Activated CD4-positive, alpha-beta T cell treated with anti-CD3 and anti-CD28 coated beads, Interleukin-2, amount 50 U/mL, for 24 hours (primary cell): ENCODE data around the gene RBM15.

Experiments used
- DNase-seq, 2 donors: peaks; one replicate each; pipeline ENCODE4 v3.0.0-alpha.2; 2020; ENCODE audit warnings: low read depth in 1 of 2, low spot score in 1 of 2

The RBM15 gene

GRCh38 chr1:110338886-110339406 is at the start of gene RBM15:
TSS of gene RBM15 (plus strand) at chr1:110339377. CDS start at chr1:110339406, 29 bp downstream.
- peak; percentile 82 to 99 for DNase-seq

- DNase-seq: no peak
These were observed 47.7 kb upstream of the RBM15 start for GRCh38 chr1:110291241-110292030.

GRCh38 chr1:110292031-110292741 is 47.0 kb upstream of the RBM15 start:
- no peak for DNase-seq

- no peak for DNase-seq
These were observed 45.5 kb upstream of the RBM15 start for GRCh38 chr1:110293601-110294104.

- DNase-seq: no peak
These were observed 44.9 kb upstream of the RBM15 start for GRCh38 chr1:110294308-110294707.

DNA sequence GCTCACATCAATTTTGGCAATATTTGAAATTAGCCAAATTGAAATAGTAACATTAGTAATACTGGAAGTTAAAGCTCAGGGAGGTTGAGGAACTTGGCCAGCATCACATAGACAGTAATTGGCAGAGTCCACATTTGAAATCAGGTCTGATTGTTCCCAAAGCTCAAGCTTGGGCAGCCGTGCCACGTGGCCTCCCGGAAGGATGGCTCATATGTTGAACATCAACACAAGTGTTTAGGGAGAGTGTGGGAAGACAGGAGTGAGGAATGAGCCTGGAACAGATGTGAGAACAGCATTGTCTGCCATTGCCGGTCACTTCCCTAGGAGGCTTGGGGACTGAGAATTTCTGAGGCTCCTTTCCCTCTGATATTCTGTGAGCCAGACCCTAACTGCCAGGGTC is 40.2 kb upstream of the RBM15 start:
- DNase-seq: no peak

DNA sequence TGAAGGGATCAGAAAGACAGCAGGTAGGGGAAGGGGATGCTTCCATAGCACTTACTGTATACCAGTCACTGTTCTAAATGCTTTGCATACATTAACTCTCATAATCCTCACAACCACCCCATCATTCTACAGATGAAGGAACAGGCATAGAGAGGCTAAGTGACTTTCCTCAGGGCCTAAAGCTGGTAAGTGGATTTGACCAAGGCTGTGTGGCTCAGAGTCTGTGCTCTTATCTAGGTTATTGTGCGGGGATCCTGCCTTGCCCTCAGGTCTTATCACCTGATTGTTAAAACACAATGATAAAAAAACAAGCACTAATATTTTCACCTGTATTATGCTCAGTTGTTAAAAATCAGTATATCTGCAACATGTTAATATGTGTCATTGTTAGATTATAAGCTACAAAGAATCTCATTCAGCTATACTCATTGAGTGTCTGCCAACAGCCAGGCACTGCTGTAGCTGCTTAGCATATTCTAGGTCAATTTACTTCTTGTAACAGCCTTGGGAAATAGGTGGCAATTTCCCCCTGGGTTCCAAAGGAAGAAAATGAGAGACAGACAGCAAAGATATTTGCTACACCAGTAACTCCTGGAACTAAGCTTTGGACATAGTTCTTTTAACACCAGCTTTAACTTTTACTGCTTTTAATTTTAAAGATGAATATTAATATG is 38.6 kb upstream of the RBM15 start:
- no peak for DNase-seq

DNA sequence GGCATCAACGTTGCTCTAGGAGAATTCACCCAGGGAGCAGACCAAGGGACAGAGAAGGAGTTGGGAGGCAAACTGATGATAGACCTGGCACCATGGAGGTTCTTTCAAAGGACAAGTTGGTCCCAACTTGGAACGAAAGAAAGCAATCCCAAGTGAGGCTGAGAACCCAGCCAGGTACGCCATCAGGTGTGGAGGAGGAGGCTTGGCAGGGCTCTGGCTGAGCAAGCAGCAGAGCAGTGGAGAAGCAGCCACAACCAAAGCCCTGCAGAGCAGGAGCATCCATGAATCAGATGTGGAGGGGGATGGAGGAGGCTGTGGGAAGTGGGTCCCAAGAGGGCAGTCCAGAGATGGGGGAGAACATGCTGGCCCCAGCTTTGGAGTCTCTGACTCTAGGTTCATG is 36.3 kb upstream of the RBM15 start:
- DNase-seq: no peak

DNA sequence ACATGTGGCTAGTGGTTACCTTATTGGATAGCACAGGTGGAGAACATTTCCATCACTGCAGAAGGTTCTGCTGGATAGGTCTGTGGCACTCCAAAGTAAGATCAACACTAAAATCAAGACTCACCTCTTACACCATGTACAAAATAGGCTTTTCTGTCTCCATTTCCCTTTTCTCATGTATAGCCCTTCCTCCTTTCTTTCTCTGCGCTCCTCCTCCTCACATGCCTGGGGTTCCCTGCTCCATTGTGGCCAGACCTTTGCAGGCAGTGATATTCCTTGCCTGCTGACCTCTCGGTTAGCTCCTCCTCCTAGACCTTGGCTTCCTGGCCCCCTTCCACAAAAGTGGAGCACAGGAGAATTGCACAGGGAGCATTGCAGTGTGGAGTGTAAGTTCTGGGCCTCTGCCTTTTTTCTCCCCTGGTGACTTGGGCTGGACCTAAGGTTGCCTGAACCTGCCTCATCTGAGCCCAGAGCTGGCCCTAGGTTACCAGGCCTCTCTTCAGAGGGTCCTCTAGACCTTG is 33.2 kb upstream of the RBM15 start:
- no peak for DNase-seq

DNA sequence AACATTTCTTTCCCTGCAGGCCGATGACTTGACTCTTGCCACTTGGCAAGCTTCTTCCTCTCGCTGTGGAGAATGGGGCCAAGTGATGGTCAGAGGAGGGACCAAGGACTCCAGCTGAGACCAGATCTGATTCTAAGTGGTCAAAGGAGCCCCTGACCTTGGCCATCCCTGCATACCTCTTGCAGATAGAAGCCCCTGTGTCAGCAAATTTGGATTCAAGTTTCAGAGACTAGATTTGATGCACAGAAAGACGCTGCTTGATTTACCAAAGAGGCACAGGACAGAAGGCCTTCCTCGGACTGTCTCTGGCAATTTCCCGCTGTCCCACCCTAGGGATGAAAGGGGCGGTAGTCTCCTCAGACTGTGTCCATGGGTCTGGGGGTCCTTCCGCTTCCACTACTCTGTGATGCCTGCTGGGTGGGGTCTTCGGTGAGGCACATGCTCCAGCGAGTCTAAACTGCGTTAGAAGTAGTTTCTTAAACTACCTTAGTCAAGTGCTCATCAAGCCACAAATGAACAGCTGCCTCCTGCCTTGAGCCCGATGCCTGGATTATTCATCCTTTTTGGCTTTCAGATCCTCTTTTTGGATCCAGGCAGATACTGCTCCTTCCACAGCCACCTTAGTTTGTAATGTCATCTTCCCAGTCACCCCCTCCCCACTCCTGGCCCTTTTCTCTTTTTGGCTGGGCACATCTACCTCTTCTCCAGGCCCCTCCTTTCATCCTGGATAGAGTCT is 31.8 kb upstream of the RBM15 start:
- no peak for DNase-seq

- DNase-seq: no peak
These were observed 30.9 kb upstream of the RBM15 start for GRCh38 chr1:110308247-110308646.

GRCh38 chr1:110309139-110309538 is 30.0 kb upstream of the RBM15 start:
- no peak for DNase-seq

DNA sequence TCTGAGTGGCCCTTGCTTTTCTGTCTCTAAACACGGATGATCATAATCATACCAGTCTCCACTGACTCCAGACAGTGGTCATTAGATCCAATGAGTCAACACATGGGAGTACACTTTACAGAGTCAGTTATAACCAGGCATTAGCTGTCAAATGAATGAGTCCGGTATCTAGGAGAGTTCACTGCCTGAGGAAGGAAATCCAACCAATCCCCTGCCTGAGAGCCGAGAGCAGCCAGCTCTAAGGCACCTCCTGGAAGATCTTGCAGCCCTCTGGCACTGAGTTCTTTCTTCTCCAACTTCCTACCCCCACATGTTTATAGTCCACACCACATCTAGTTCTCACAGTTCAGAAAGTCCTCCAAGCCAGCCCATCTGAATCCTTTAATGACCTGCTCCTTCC is 29.4 kb upstream of the RBM15 start:
- no peak for DNase-seq

- no peak for DNase-seq
These were observed 28.9 kb upstream of the RBM15 start for GRCh38 chr1:110310300-110310699.

GRCh38 chr1:110312188-110313121 is 26.7 kb upstream of the RBM15 start:
- DNase-seq: peak; percentile 45 to 67

- DNase-seq: no peak
These were observed 22.4 kb upstream of the RBM15 start for GRCh38 chr1:110316735-110317134.

DNA sequence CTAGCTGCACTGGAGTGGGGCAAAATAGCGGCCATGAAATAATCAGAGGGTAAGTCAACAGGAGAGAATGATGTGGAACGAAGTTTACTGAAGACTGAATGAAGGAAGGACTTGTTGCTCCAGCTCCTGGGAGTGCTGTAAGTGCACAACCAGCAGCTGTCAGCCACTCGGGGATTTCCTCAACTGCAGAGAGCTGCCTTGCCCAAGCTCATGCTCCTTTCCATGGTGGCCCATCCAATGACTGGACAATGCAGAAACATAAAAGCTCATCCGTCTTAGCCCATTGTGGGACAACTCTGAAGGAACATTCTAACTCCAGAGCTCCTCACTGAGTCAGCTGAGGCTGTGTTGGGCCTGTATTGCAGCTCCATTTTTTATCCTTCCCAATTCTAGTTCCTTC is 21.1 kb upstream of the RBM15 start:
- no peak for DNase-seq

DNA sequence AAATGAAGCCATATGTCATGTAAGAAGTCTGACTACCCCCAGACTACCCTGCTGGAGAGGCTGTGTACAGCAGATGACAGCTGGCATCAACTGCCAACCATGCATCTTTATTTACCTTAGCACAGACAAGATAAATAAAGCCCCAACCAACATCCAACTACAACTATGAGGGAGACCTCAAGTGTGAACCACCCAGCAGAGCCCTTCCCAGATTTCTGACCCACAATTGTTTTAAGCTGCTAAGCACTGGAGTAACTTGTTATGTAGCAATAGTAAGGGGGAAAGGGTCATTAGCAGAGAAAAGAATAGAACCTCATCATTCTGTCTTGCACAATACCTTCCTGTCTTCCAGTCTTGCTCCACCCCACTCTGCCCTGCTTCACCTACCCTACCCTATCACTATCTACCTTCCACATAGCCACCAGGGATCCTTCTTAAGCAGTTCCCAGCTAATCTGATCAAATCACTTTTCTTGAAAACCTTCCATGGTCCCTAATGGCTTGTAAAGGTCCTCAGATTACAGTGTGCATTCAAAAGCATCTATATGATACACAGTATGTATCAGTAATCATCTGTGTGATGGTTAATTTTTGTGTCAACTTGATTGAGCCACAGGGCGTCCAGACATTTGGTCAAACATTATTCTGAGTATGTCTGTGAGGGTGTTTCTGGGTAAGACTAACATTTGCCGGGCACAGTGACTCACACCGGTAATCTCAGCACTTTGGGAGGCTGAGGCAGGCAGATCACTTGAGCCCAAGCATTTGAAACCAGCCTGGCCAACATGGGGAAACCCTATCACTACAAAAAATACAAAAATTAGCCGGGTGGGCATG is 19.6 kb upstream of the RBM15 start:
- DNase-seq: no peak

DNA sequence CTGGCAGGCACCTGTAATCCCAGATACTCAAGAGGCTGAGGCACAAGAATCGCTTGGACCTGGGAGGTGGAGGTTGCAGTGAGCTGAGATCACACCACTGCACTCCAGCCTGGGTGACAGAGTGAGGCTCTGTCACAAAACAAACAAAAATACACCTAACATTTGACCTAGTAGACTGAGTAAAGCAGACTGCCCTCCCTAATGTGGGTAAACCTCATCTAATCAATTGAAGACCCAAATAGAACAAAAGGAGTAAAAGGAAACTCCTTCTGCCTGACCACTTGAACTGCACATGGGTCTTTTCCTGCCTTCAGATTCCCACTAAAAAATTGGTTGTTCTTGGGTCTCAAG is 19.0 kb upstream of the RBM15 start:
- no peak for DNase-seq
